K562 (cell line): ENCODE results near the gene CELA1. TPM values are rescaled to one million over a fixed set of nuclear protein-coding genes. Genes with fewer than 3 reads are reported as not detected.

Experiments
- ARHGAP35 ChIP-seq: fragments of 450-650 bp; IDR thresholded peaks from 2 replicates; pipeline ENCODE4 v1.6.1; 2018; ENCODE audit not compliant: partially characterized antibody
- BCL6 ChIP-seq: fragments of 250-450 bp; sonication (Bioruptor Pico); IDR thresholded peaks from 2 replicates; pipeline ENCODE4 v1.4.0; 2020
- CCAR2 ChIP-seq: fragments of 200-400 bp; formaldehyde crosslinking; IDR thresholded peaks from 2 replicates; pipeline ENCODE4 v1.6.1; 2017; ENCODE audit warnings: mild to moderate bottlenecking, low read depth, low read length
- CEBPZ ChIP-seq: fragments of 150-350 bp; IDR thresholded peaks from 2 replicates; pipeline ENCODE4 v1.6.1; 2014; ENCODE audit warnings: low read depth, mild to moderate bottlenecking, low read length, borderline replicate concordance
- CHCHD3 ChIP-seq: fragments of 250-450 bp; sonication (Bioruptor Pico); IDR thresholded peaks from 2 replicates; pipeline ENCODE4 v2.1.2; 2022; ENCODE audit warnings: mild to moderate bottlenecking
- ETV1 ChIP-seq: fragments of 450-650 bp; conservative IDR thresholded peaks from 2 replicates; pipeline ENCODE4 v1.6.1; 2016; ENCODE audit warnings: missing genetic modification characterization, control low read depth, low read depth, missing compliant biosample characterization
- L3MBTL2 ChIP-seq: fragments of 450-650 bp; IDR thresholded peaks from 2 replicates; pipeline ENCODE4 v1.6.1; 2016; ENCODE audit warnings: mild to moderate bottlenecking, moderate library complexity
- MED1 ChIP-seq: sonication (generic); formaldehyde crosslinking; IDR thresholded peaks from 2 replicates; pipeline ENCODE4 v1.8.1; 2023; ENCODE audit warnings: missing genetic modification reagents, borderline replicate concordance
- NCOA6 ChIP-seq: fragments of 450-650 bp; IDR thresholded peaks from 2 replicates; pipeline ENCODE4 v1.6.1; 2017; ENCODE audit warnings: mild to moderate bottlenecking
- NFYB ChIP-seq: IDR thresholded peaks from 2 replicates; pipeline ENCODE4 v1.6.1; 2011; ENCODE audit warnings: mild to moderate bottlenecking, moderate library complexity; ENCODE audit not compliant: insufficient read length; ENCODE audit errors: extremely low read depth
- POU5F1 ChIP-seq: fragments of 150-350 bp; IDR thresholded peaks from 2 replicates; pipeline ENCODE4 v1.6.1; 2014; ENCODE audit warnings: borderline replicate concordance, low read length, low read depth, mild to moderate bottlenecking; ENCODE audit not compliant: partially characterized antibody
- RAD51 ChIP-seq: fragments of 450-650 bp; IDR thresholded peaks from 2 replicates; pipeline ENCODE4 v1.7.1; 2016; ENCODE audit warnings: low read depth, mild to moderate bottlenecking, borderline replicate concordance
- RBM22 ChIP-seq: fragments of 200-400 bp; formaldehyde crosslinking; IDR thresholded peaks from 2 replicates; pipeline ENCODE4 v1.6.1; 2018; ENCODE audit warnings: low read length, low read depth; ENCODE audit not compliant: poor library complexity, severe bottlenecking
- SIN3A ChIP-seq, 2 experiments: fragments of 150-350 bp in 1 of 2; IDR thresholded peaks; 2 replicates each; pipeline ENCODE4 v1.6.1; 2011 to 2016; ENCODE audit warnings: borderline replicate concordance in 2 of 2, low read depth in 2 of 2, low read length in 2 of 2, mild to moderate bottlenecking in 2 of 2, moderate library complexity in 2 of 2; ENCODE audit not compliant: control insufficient read depth in 1 of 2
- SRSF3 ChIP-seq: fragments of 200-400 bp; formaldehyde crosslinking; IDR thresholded peaks from 2 replicates; pipeline ENCODE4 v1.6.1; 2016; ENCODE audit warnings: mild to moderate bottlenecking, low read length, moderate library complexity; ENCODE audit not compliant: insufficient read depth
- TAF9B ChIP-seq: fragments of 450-650 bp; IDR thresholded peaks from 2 replicates; pipeline ENCODE4 v1.6.1; 2018; ENCODE audit warnings: mild to moderate bottlenecking; ENCODE audit not compliant: partially characterized antibody
- TCF7L2 ChIP-seq: fragments of 150-350 bp; IDR thresholded peaks from 2 replicates; pipeline ENCODE4 v1.6.1; 2016; ENCODE audit warnings: low read depth, mild to moderate bottlenecking, low read length, moderate library complexity
- XRCC4 ChIP-seq: IDR thresholded peaks from one replicate; pipeline ENCODE4 v1.6.1; 2011; ENCODE audit not compliant: insufficient read depth, insufficient read length; ENCODE audit errors: extremely low read depth
- ZFP36 ChIP-seq: fragments of 150-350 bp; IDR thresholded peaks from 2 replicates; pipeline ENCODE4 v1.6.1; 2018; ENCODE audit warnings: low read length, low read depth; ENCODE audit not compliant: partially characterized antibody
- ZFPM2 ChIP-seq: fragments of 250-450 bp; sonication (Bioruptor Pico); IDR thresholded peaks from 2 replicates; pipeline ENCODE4 v1.5.1; 2022; ENCODE audit warnings: mild to moderate bottlenecking
- ZNF174 ChIP-seq: fragments of 250-450 bp; sonication (Bioruptor Pico); IDR thresholded peaks from 2 replicates; pipeline ENCODE4 v1.4.0; 2020; ENCODE audit warnings: mild to moderate bottlenecking
- ZNF197 ChIP-seq: fragments of 200-800 bp; sonication (Bioruptor generic); IDR thresholded peaks from 2 replicates; pipeline ENCODE4 v1.6.1; 2016; ENCODE audit warnings: low read depth, missing genetic modification characterization, missing compliant biosample characterization
- ZNF217 ChIP-seq: sonication (generic); formaldehyde crosslinking; IDR thresholded peaks from 2 replicates; pipeline ENCODE4 v1.8.0; 2022; ENCODE audit warnings: mild to moderate bottlenecking, missing genetic modification reagents
- ZNF324 ChIP-seq: fragments of 250-450 bp; sonication (Bioruptor Pico); IDR thresholded peaks from 2 replicates; pipeline ENCODE4 v1.4.0; 2020; ENCODE audit warnings: mild to moderate bottlenecking
- ZNF699 ChIP-seq: fragments of 250-450 bp; sonication (Bioruptor Pico); IDR thresholded peaks from 2 replicates; pipeline ENCODE4 v1.8.0; 2021; ENCODE audit warnings: mild to moderate bottlenecking, moderate library complexity; ENCODE audit not compliant: insufficient replicate concordance
- polyA plus RNA-seq, 8 experiments: library from polyadenylated mRNA; depleted of rRNA in 4 of 8; stranded (reverse) in 5 of 8; unstranded in 3 of 8; fragments of >200 nt; fragmentation: Nextera tagmentation in 2 of 8; fragmentation: Illumina TruSeq in 1 of 8; extraction: Ambion mirVana in 2 of 8; extraction: Trizol in 1 of 8; gene quantifications; 2 replicates each; pipeline versions ENCODE4 v1.2.1 to v1.2.3, GENCODE V29; 2011 to 2014; ENCODE audit warnings: inconsistent platforms in 1 of 8, missing spikeins in 1 of 8
- total RNA-seq, 7 experiments: library from RNA; depleted of rRNA in 6 of 7; stranded (reverse); fragments of >200 nt in 6 of 7; fragmentation: Illumina TruSeq in 2 of 7; extraction: Trizol in 2 of 7; gene quantifications; 2 replicates each; pipeline versions ENCODE4 v1.2.1 to v1.2.3, GENCODE V29; 2011 to 2021; ENCODE audit warnings: low replicate concordance in 1 of 7
- TF ChIP-seq, protein P1 (sequence below), 2 experiments: IDR thresholded peaks; 2 replicates each; pipeline ENCODE4 v1.6.1; 2011; ENCODE audit warnings: borderline replicate concordance in 1 of 2, control low read depth in 1 of 2, low read depth in 1 of 2, low read length in 1 of 2, mild to moderate bottlenecking in 1 of 2, mixed read lengths in 1 of 2, moderate library complexity in 1 of 2; ENCODE audit not compliant: insufficient read depth in 1 of 2, insufficient read length in 1 of 2, poor library complexity in 1 of 2, severe bottlenecking in 1 of 2; ENCODE audit errors: extremely low read depth in 1 of 2

Gene CELA1
- total and polyA plus RNA-seq, 9 of the 15 experiments (the other 6 are each of a cell fraction or from before 2014, with no cell fraction given): 0.06 to 0.27 (median 0.22) TPM; not detected in 6

DNA sequence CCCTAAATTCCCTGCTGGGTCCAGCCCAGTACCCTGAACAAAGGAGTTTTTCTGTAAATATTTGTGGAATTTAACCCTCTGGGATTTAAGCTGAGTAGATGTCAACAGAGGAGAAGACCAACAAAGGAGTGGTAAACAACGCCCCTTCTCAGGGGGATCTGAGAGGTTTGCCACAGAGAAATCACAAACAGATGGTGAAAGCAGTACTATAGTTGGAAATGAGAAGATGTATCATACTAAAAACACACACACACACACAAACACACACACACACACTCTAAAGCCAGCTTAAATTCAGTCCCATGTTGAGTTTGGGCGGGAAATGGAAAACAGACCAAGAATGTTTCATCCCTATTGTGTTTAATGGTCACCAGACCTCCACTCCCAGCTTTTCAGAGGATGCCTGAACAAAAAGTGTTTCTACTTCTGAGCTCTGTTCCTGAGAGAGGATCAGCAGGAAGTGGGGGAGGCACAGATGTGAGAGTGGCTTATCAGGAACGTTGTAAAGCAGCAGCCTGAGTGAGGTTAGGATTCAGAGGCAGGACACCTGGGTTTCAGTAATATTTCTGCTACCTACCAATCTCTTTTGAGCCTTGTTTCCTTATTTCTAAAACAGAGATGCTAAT, 25.7 kb downstream of the CELA1 start (continued):
- TF ChIP-seq SRSF3: no peak
- no peak for TF ChIP-seq ZNF197
- TF ChIP-seq SIN3A (IDR thresholded peaks at IDR 0.05; ENCODE audit: borderline replicate concordance in 2 of 2, control insufficient read depth in 1 of 2, low read depth in 2 of 2, low read length in 2 of 2): no peak
- no peak for TF ChIP-seq TAF9B
- no peak for TF ChIP-seq RAD51
- TF ChIP-seq NFYB: no peak
- no peak for TF ChIP-seq RBM22
- no peak for TF ChIP-seq ZNF217
- no peak for TF ChIP-seq ZNF699 (CRISPR knock-in tag)
- TF ChIP-seq L3MBTL2: no peak
- no peak for TF ChIP-seq ZFPM2
- no peak for TF ChIP-seq CCAR2
- no peak for TF ChIP-seq TCF7L2
- no peak for TF ChIP-seq ZNF324 (CRISPR knock-in tag)
- no peak for TF ChIP-seq MED1 (CRISPR knock-in tag)
- no peak for TF ChIP-seq CHCHD3 (CRISPR knock-in tag)
- TF ChIP-seq, protein P1, sequence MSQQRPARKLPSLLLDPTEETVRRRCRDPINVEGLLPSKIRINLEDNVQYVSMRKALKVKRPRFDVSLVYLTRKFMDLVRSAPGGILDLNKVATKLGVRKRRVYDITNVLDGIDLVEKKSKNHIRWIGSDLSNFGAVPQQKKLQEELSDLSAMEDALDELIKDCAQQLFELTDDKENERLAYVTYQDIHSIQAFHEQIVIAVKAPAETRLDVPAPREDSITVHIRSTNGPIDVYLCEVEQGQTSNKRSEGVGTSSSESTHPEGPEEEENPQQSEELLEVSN (IDR thresholded peaks at IDR 0.05; ENCODE audit: borderline replicate concordance in 1 of 2, extremely low read depth in 1 of 2, insufficient read depth in 1 of 2, insufficient read length in 1 of 2, low read depth in 1 of 2, low read length in 1 of 2, poor library complexity in 1 of 2, severe bottlenecking in 1 of 2): no peak
- no peak for TF ChIP-seq ZNF174
- TF ChIP-seq XRCC4: no peak
- TF ChIP-seq CEBPZ: no peak
- TF ChIP-seq ZFP36: no peak
- TF ChIP-seq ETV1 (tag): peak; percentile 83
- TF ChIP-seq BCL6 (CRISPR knock-in tag): no peak
- no peak for TF ChIP-seq ARHGAP35
- TF ChIP-seq NCOA6: no peak
- TF ChIP-seq POU5F1: no peak
